HG03558 (cell line): Measurements from ENCODE around the gene CALHM1.
"Not testable (repeated sequence)": the region's sequence is repeated elsewhere in the genome, so short reads cannot be mapped to it uniquely, and the experiment has no call there.

Experiments used
- ATAC-seq: cut with Tn5 transposase; IDR thresholded peaks from one replicate; pipeline ENCODE4 v1.9.1; 2021; ENCODE audit warnings: moderate number of reproducible peaks; ENCODE audit not compliant: unreplicated experiment; ENCODE audit errors: extremely low read depth

CALHM1 gene

GRCh38 chr10:103440416-103440815 lies 18.3 kb downstream of the CALHM1 start:
- ATAC-seq, result no peak

GRCh38 chr10:103439776-103440175 lies 18.9 kb downstream of the CALHM1 start:
- no peak for ATAC-seq

GRCh38 chr10:103433858-103434257 lies 24.8 kb downstream of the CALHM1 start:
- no peak for ATAC-seq

GRCh38 chr10:103431902-103432301 lies 26.8 kb downstream of the CALHM1 start:
- no peak for ATAC-seq

- ATAC-seq, result no peak
Observed at GRCh38 chr10:103429647-103430046, 29.1 kb downstream of the CALHM1 start.

GRCh38 chr10:103428989-103429643 lies 29.6 kb downstream of the CALHM1 start:
- no peak for ATAC-seq

- no peak for ATAC-seq
Observed at GRCh38 chr10:103427866-103428265, 30.8 kb downstream of the CALHM1 start.

- no peak for ATAC-seq
Observed at GRCh38 chr10:103423748-103424147, 35.0 kb downstream of the CALHM1 start.

GRCh38 chr10:103419101-103419500 lies 39.6 kb downstream of the CALHM1 start:
- ATAC-seq, result no peak

- ATAC-seq, result no peak
Observed at GRCh38 chr10:103417601-103418000, 41.1 kb downstream of the CALHM1 start.

GRCh38 chr10:103417148-103417469 lies 41.6 kb downstream of the CALHM1 start:
- not testable (repeated sequence) for ATAC-seq

- no peak for ATAC-seq
Observed at GRCh38 chr10:103416436-103417147, 42.1 kb downstream of the CALHM1 start.

- no peak for ATAC-seq
Observed at GRCh38 chr10:103415581-103415980, 43.1 kb downstream of the CALHM1 start.

GRCh38 chr10:103413564-103413963 lies 45.1 kb downstream of the CALHM1 start:
- ATAC-seq, result no peak
